SK-MEL-5 (cell line): ENCODE measurements around the gene TOMM6. TPM values are rescaled to one million over a fixed set of nuclear protein-coding genes. Genes with fewer than 3 reads are reported as not detected.
"Not testable (repeated sequence)": the region's sequence is repeated elsewhere in the genome, so short reads cannot be mapped to it uniquely, and the experiment has no call there.

Experiments
- DNase-seq: peaks from one replicate; pipeline ENCODE4 v3.0.0-alpha.2; 2016; ENCODE audit warnings: low read depth, low spot score
- in situ Hi-C: cut with HindIII; loops from 2 replicates; pipeline ENCODE4 v1.10.0; 2016; ENCODE audit warnings: low sequenced_read_pairs, high pct_unique_total_duplicates, low pct_unique_long_range_greater_than_20kb
- total RNA-seq: library from RNA; depleted of rRNA; stranded (reverse); fragments of >200 nt; shearing (Covaris generic); gene quantifications from 2 replicates; pipeline ENCODE4 v1.2.3, GENCODE V29; 2014

Gene TOMM6
- total RNA-seq, 1 experiment from 2014 or later, result 164 TPM

GRCh38 chr6:41758641-41759035, 28.9 kb upstream of the TOMM6 start:
- in situ Hi-C loops, result no loop called here
- no peak for DNase-seq

GRCh38 chr6:41759106-41759904, 28.2 kb upstream of the TOMM6 start:
- in situ Hi-C loops, result no loop called here
- no peak for DNase-seq

GRCh38 chr6:41759905-41760579, 27.5 kb upstream of the TOMM6 start:
- DNase-seq, result no peak
- in situ Hi-C loops, result no loop called here

- DNase-seq, result no peak
- in situ Hi-C loops, result no loop called here
Observed at GRCh38 chr6:41763470-41763869, 24.0 kb upstream of the TOMM6 start.

- in situ Hi-C loops, DNase-seq: not testable (repeated sequence)
Observed at GRCh38 chr6:41766043-41766664, 21.3 kb upstream of the TOMM6 start.

- peak; percentile 39 for DNase-seq
- in situ Hi-C loops, result no loop called here
Observed at GRCh38 chr6:41767112-41767833, 20.2 kb upstream of the TOMM6 start.

GRCh38 chr6:41768545-41769308, 18.8 kb upstream of the TOMM6 start:
- in situ Hi-C loops, result no loop called here
- DNase-seq, result no peak

GRCh38 chr6:41769376-41769775, 18.1 kb upstream of the TOMM6 start:
- in situ Hi-C loops, result no loop called here
- no peak for DNase-seq

GRCh38 chr6:41770381-41771057, 17.0 kb upstream of the TOMM6 start:
- in situ Hi-C loops, result no loop called here

GRCh38 chr6:41771058-41771983, 16.2 kb upstream of the TOMM6 start:
- in situ Hi-C loops, result no loop called here
- DNase-seq, result no peak

More at GRCh38 chr6:41770381-41771057, 17.0 kb upstream of the TOMM6 start:
- no peak for DNase-seq

GRCh38 chr6:41774841-41775240, 12.7 kb upstream of the TOMM6 start:
- in situ Hi-C loops, result no loop called here

GRCh38 chr6:41775293-41775882, 12.1 kb upstream of the TOMM6 start:
- DNase-seq, result no peak
- in situ Hi-C loops, result no loop called here

More at GRCh38 chr6:41774841-41775240, 12.7 kb upstream of the TOMM6 start:
- DNase-seq, result no peak

GRCh38 chr6:41777551-41778285, 9.8 kb upstream of the TOMM6 start:
- DNase-seq, result no peak
- in situ Hi-C loops, result no loop called here

- in situ Hi-C loops, result no loop called here
Observed at GRCh38 chr6:41778895-41779294, 8.6 kb upstream of the TOMM6 start.

GRCh38 chr6:41779336-41779735, 8.2 kb upstream of the TOMM6 start:
- in situ Hi-C loops, result no loop called here
- DNase-seq, result no peak

More at GRCh38 chr6:41778895-41779294, 8.6 kb upstream of the TOMM6 start:
- no peak for DNase-seq
